GM23248 (cell line): ENCODE measurements around the gene CADM1.

Source experiments
- EZH2 ChIP-seq: fragments of 200-600 bp; sonication (generic); IDR thresholded peaks from 2 replicates; pipeline ENCODE4 v1.6.1; 2018; ENCODE audit warnings: antibody characterized with exemption, mild to moderate bottlenecking; ENCODE audit not compliant: insufficient read depth, poor library complexity, severe bottlenecking
- EZH2phosphoT487 ChIP-seq: fragments of 200-600 bp; sonication (generic); IDR thresholded peaks from 2 replicates; pipeline ENCODE4 v1.6.1; 2018; ENCODE audit warnings: antibody characterized with exemption, moderate library complexity, mild to moderate bottlenecking, low read depth; ENCODE audit not compliant: insufficient read depth

DNA sequence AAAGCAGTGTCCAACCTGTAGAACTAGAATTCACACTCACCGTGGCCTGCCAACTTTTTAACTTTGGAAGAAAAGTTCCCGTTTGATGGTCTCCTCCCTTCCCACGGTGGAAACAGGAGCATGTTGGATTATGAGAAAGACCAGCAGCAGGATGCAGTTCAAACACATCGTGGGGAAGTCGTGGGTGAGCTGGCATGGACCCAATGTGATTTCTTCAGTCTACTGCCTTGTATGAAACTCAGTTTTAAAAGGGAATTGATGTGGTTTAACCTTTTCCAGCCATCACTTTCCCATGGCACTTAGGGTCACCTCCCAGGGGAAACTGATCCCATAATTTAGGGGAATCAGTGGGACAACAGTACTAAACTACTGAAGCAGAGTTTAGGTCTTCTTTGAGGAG is 318.3 kb downstream of the CADM1 start:
- TF ChIP-seq EZH2phosphoT487 (no peak), EZH2 (no peak)
